Cardiac fibroblast (primary cell): Measurements from ENCODE around the gene KRT77.

Experiments
- DNase-seq, 2 donors: peaks; one replicate each; pipeline versions ENCODE4 v3.0.0 to v3.0.0-alpha.2; 2010; ENCODE audit warnings: low read depth in 2 of 2
- H3K4me3 ChIP-seq, 2 donors: replicated peaks in 1 of 2; 1 replicate in 1 of 2; 2 replicates in 1 of 2; pipeline ENCODE4 v1.5.1; 2011; ENCODE audit warnings: low read depth in 2 of 2, low read length in 2 of 2, mild to moderate bottlenecking in 2 of 2, moderate library complexity in 1 of 2
- CTCF ChIP-seq: IDR thresholded peaks from one replicate; pipeline ENCODE4 v1.5.1; 2011; ENCODE audit warnings: low read depth, mild to moderate bottlenecking, low read length, inconsistent platforms

Gene KRT77

GRCh38 chr12:52695039-52695438 is 8.3 kb downstream of the KRT77 start:
- no peak for DNase-seq
- H3K4me3 ChIP-seq, result no peak overlapping the region
- no peak for TF ChIP-seq CTCF

- DNase-seq, result no peak
- no peak for TF ChIP-seq CTCF
- H3K4me3 ChIP-seq, result no peak overlapping the region
Measured at GRCh38 chr12:52694151-52694550, 9.2 kb downstream of the KRT77 start.

- H3K4me3 ChIP-seq, result no peak overlapping the region
- no peak for TF ChIP-seq CTCF
Measured at GRCh38 chr12:52693261-52693660, 10.1 kb downstream of the KRT77 start.

GRCh38 chr12:52692254-52692653 is 11.1 kb downstream of the KRT77 start:
- DNase-seq, result no peak
- TF ChIP-seq CTCF, result no peak
- H3K4me3 ChIP-seq, result no peak overlapping the region

More at GRCh38 chr12:52693261-52693660, 10.1 kb downstream of the KRT77 start:
- no peak for DNase-seq

GRCh38 chr12:52691841-52692150 is 11.5 kb downstream of the KRT77 start:
- TF ChIP-seq CTCF, result no peak
- no peak overlapping the region for H3K4me3 ChIP-seq
- DNase-seq, result no peak

- no peak for TF ChIP-seq CTCF
- H3K4me3 ChIP-seq, result no peak overlapping the region
- DNase-seq, result no peak
Measured at GRCh38 chr12:52691076-52691840, 12.1 kb downstream of the KRT77 start.

- TF ChIP-seq CTCF, result no peak
- DNase-seq, result no peak
- no peak overlapping the region for H3K4me3 ChIP-seq
Measured at GRCh38 chr12:52690351-52691075, 12.8 kb downstream of the KRT77 start.
